Measurements from ENCODE around the gene LRP2.

LRP2 gene

DNA sequence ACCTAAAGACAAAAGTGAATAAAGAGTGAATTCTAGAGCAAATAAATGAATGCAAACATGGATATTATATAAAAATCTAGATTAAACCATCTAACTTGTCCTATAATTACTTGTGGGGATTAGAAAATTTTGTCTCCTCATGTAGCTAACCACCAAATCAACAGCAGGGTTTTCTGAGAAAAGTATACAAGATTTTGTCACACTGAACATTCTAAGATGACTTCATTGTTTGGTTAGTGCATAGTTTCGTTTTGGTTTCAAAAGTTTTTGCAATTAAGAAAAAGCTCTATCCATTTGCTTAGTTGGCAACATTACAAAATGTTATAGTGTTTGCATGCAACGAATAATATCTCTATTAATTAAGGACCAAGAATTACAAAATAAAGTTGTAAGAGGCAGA lies 125.0 kb downstream of the LRP2 start:
- no peak for DNase-seq (ENCODE audit: low read depth)

DNA sequence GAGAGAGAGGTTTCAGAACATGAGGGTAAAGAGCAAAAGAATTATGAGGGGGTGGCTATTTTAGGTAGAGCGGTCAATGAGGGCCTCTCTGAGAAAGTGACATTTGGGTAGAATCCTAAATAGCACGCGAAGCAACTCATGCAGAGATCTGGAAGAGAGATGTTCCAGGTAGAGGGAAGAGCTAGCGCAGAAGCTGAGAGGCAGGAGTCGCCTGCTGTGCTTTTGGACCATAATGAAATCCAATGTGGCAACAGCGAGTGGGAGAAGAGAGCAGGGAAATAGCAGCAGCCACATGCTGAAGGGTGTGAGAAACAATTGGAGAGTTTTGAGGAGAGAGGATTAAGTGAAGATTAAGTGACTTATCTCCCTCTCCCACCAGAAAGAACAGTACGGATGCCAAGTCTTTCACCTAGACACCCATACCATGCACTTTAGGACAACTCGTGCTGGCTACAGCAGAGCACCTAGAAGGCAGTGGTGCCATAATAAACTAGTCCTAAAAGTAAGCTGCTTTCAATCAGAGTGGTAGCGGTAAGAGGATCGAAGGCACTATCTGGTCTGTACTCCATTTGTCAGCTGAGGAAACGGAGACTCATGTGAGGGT lies 129.7 kb downstream of the LRP2 start:
- DNase-seq (ENCODE audit: low read depth): no peak

DNA sequence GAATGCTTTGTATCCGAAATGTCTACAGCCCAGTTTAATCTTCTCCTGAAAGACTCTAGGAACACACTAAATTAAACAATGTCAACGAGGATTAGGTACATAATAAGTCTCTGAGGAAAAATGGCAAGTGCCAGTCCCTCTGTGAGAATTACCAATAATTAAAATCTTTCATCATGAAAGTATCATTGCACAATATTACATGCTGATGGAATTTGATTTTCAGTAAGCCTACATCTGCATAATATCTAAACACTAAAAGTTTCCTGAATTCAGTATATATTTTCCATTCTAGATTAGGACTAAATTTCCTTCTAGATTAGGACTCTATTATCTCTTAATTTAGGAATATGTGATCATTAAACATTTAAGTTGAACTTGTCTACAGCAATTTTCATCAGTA lies 132.1 kb downstream of the LRP2 start:
- no peak for DNase-seq (ENCODE audit: low read depth)

- DNase-seq (ENCODE audit: low read depth): no peak
These were observed 132.7 kb downstream of the LRP2 start for GRCh38 chr2:169229590-169229989.

DNA sequence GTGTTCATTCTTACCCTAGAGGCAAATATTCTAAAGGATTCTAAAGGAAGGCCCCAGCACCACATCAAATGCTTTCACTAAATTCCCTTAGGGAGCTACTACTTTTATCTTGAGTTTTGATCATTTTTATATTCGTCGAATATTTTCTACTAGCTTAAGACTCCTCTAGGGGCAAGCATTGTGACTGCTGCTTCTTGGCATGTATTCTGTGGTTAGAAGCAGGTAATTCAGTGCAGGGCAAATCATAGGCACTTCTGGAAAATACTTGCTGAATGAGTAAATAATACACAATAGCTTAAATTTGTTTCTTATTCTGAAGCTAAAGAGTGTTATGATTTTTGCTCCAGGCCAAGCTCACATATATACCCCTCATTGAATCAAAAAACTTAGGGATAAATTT lies 136.4 kb downstream of the LRP2 start:
- no peak for DNase-seq (ENCODE audit: low read depth)

DNA sequence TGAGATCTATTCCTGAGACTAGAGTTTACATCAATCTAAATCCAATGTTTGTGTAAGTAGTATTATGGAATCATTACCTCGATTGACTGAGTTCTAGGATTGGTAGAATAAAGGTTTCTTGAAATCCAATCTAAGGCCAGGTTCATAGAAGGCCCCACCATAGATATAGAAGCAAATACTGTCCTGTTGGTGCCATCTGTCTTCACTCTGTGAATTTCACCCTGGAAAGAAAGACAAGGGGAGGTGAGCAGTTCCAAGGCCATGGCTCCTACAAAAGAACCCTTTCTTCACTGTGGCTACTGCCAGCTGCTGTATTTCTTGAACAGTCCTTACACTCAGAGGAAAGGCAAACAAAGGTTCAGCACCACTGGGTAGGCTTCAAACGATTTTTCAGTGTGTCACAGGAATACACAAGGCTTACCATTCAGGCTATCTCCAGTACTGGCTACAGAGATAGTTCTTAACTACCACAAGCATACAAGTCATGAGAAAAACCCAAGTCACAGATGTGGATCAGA lies 137.0 kb downstream of the LRP2 start:
- no peak for DNase-seq (ENCODE audit: low read depth)

DNA sequence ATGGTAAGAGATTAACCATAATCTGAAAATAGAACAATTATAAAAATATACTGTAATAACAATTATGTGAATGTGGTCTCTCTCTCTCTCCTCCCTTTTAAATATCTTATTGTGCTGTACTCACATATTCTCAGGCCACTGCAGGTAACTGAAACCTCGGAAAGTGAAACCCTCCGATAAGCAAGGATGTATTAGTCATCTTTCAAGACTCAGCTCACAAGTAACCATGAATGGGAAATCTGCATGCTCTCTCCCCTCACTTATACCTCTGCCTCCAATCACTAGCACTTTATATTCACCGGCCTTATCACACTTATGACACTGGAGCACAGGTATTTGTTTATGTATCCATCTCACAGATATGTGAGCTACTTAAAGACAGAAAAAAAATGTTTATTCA lies 139.7 kb downstream of the LRP2 start:
- no peak for DNase-seq (ENCODE audit: low read depth)

DNA sequence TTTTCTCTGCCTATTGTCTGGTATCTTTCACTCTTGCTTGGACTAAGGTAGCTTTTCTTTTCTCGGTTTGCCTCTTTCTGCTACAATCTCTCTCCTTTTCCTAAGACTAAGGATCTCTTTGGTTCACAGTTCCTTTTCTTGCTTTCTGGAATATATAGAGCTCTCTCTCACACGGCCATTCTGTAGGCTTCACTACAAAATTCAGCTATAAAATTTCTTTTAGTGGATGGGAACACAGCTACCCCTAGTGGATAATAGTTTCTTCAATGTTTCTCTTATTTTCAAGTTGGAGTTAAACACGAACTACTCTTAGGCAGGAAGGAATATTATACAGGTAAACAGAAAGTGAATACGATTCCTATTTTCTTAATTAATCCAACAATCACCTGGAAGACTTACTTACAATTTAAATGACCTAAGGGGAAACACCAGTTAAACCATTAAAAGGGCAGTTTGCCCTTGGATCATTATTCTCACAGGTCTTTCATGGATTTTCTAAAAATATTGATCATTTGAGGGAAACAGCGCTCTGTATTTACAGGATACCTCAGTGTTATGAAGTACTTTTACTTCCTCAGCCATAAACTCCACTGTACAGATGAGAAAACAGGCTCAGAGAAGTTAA lies 140.5 kb downstream of the LRP2 start:
- DNase-seq (ENCODE audit: low read depth): no peak

DNA sequence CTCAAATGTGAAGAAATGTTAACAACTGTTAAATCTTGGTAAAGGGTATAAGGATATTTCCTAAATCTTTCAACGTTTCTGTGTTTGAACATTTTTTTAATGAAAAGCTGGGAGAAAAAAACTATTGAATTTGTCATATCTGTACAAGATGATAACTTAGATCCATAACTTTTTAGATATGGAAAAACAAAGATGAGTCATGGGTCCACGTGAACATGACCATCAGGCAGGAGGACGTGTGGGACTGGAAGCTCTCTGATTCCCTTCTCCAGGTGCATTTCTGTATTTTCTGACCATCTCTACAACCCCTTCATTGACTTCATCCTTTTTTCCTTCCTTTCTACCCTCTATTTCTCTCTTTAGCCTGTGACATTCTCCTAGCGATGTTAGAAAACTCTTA lies 151.4 kb downstream of the LRP2 start:
- no peak for DNase-seq (ENCODE audit: low read depth)

GRCh38 chr2:169208026-169208425 lies 154.3 kb downstream of the LRP2 start:
- no peak for DNase-seq (ENCODE audit: low read depth)

DNA sequence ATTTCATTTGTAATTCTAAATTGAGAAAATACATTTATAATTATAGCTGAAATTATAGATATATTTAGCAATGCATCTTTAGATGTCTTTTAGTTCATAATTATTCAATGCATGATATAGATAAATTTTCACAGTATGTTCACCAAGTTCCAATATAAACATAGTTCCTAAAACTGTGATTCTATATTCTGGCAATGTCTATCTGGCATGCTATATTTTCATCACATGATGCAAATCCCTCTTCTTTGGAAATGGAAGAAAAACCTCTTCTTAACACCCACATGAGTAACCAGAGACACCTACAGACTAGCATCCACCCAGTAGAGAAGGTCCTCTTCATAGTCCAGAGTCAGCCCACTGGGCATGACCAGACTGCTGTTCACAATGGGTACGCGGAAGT lies 157.2 kb downstream of the LRP2 start:
- DNase-seq (ENCODE audit: low read depth): no peak

DNA sequence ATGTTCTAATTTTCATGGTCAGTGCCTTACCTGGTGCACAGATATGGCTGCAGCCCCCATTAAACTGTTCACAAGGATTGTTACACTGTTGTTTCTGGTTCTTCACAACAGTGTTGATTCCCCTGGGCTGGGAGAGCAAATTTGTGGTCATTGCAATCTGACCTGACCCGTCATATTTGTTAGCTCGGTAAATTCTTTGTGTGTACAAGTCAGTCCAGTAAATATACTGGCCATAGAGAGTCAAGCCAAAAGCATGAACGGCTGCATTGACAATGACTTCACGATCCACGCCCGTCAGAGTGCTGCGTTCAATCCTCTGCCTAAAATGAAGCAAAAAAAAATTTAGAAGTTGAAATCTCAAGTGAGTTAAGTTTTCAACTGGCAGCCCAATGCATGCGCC lies 158.4 kb downstream of the LRP2 start:
- no peak for DNase-seq (ENCODE audit: low read depth)

- no peak for DNase-seq (ENCODE audit: low read depth)
These were observed 161.6 kb downstream of the LRP2 start for GRCh38 chr2:169200756-169201155.

GRCh38 chr2:169193618-169194017 lies 168.7 kb downstream of the LRP2 start:
- no peak for DNase-seq (ENCODE audit: low read depth)

GRCh38 chr2:169190197-169190775 lies 172.0 kb downstream of the LRP2 start:
- DNase-seq (ENCODE audit: low read depth): no peak

DNA sequence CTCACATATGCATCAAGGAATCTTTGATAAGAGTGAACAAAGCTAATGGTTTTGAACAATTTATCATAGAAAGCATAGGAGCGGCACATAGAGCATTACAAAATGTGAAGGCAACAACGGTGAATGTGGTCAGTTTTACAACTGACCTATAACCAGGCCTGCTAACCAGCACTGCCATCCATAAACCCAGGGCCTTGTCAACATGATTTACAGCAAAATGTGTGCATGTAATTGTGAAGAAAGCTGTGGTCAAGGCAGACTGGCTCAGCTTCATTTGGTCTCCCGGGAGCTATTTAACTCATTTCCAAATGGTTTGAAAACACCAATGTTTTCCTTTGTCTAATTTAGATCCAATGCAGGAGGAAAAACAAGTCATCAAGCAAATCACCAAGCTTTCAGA lies 173.2 kb downstream of the LRP2 start:
- no peak for DNase-seq (ENCODE audit: low read depth)

GRCh38 chr2:169185711-169186110 lies 176.6 kb downstream of the LRP2 start:
- DNase-seq (ENCODE audit: low read depth): no peak

DNA sequence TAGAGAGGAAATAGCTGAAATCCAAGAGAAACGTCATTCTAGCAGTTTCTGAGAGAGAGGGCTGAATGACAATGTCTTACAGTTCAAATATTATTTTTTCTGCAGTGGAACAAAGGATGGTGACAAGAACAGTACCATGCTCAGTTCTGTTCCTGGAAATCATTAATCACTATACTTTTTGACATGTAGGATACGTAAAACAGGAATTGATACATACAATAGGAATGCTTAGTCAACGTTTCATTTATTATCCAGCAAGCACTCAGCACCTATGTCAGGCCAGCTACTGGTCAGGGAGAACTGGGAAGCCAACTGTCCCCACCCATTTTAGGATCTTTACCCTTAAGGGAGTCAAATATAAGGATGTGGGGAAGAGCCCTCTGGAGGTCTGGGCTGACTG lies 178.3 kb downstream of the LRP2 start:
- no peak for DNase-seq (ENCODE audit: low read depth)

DNA sequence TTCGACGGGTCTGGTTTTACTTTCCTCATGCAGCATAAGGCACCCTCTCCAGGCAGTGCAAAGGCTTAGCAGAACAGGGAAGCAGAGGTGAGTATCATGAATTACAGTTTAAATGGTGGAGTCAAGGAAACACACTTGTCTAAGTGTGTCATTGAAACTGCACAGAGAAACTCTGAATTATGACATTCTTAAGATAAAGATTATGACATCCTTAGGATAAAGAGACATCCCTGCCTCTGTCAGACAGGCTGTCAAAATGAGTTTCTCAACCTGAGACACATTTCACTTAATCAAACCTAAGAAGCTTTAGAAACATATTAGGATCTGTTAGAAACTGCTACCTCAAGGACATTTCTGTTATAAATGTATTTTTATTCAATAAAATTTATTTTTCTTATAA lies 179.8 kb downstream of the LRP2 start:
- DNase-seq (ENCODE audit: low read depth): no peak

GRCh38 chr2:169178804-169179390 lies 183.4 kb downstream of the LRP2 start:
- no peak for DNase-seq (ENCODE audit: low read depth)

DNA sequence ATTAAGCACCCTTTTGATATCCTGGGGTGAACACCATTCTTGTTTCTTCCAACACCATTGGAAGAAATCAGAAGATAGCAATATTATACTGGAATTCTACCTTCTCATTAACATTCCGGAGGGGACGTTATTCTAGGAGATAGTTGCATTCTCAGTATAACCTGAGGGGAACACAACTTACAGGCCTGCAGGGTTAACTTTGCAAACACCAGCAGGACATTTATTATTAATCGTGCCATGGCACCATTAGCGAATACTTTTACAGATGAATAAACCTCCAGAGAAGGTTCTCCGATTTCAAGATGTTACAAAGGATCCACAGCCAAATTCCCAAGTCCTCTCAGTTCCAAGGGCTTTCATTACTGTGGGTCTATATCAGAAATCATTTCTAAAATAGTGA lies 184.0 kb downstream of the LRP2 start:
- DNase-seq (ENCODE audit: low read depth): no peak

GRCh38 chr2:169175112-169175511 lies 187.2 kb downstream of the LRP2 start:
- DNase-seq (ENCODE audit: low read depth): no peak

DNA sequence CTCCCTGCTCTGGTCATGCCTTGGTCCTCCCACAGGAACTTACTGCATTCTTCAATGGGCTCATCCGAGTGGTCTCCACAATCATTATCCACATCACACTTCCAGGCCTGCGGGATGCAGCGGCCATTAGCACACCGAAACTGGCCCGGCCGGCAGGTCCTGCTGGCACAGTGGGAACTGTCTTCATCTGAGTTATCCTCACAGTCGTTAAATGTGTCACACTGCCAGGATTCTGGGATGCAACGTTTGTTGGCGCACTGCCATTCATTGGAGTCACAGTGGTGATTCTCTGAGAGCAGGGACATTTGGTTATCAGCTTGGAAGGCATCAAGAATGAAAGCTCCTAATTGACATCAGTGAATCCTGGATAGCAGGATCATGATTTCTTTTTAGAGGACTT lies 188.5 kb downstream of the LRP2 start:
- DNase-seq (ENCODE audit: low read depth): no peak
